Hair follicle dermal papilla cell (primary cell): Measurements from ENCODE around the gene FERD3L. TPM values are rescaled to one million over a fixed set of nuclear protein-coding genes. Genes with fewer than 3 reads are reported as not detected.

Experiments
- total RNA-seq: library from RNA; depleted of rRNA; stranded (reverse); fragments of >200 nt; gene quantifications from 2 replicates; pipeline ENCODE4 v1.2.3, GENCODE V29; 2012

The FERD3L gene, protein sequence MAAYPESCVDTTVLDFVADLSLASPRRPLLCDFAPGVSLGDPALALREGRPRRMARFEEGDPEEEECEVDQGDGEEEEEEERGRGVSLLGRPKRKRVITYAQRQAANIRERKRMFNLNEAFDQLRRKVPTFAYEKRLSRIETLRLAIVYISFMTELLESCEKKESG
- total RNA-seq: not detected in 2 replicates

GRCh38 chr7:19144661-19145433 lies at the start of gene FERD3L:
TSS of gene FERD3L (minus strand) at chr7:19145421. CDS start at chr7:19145362, 59 bp downstream.

GRCh38 chr7:19117091-19117869 lies 27.9 kb downstream of the FERD3L start, which contains the start of gene TWIST1:
TSS of gene TWIST1 (minus strand) at chr7:19117636. CDS start at chr7:19117321, 315 bp downstream.

Other genes with a start within 250 kb of the FERD3L start
- gene TWIST1, start 27.8 kb downstream of the FERD3L start, total RNA-seq: 302 and 322 TPM in 2 replicates